Measurements from ENCODE around the gene EIF4B. TPM values are rescaled to one million over a fixed set of nuclear protein-coding genes. Genes with fewer than 3 reads are reported as not detected.

EIF4B gene
- total RNA-seq, 1 experiment from 2014 or later, result 445 TPM

- Histone ChIP-seq H3K4me3 (ENCODE audit: low read depth, low read length) (peak within 1 kb of the TSS; percentile 71), H3K36me3 (ENCODE audit: control insufficient read depth, insufficient read depth, low read length) (no peaks in the 10 kb centered on the region; the same call in 1 of the 2 replicates), H3K4me1 (peaks cover 4% of the 10 kb centered on the region; the same call in 1 of the 2 replicates), H3K27me3 (replicated peaks; ENCODE audit: control insufficient read depth, insufficient read depth, low read length) (no peaks in the 10 kb centered on the region), H3K9me3 (peaks cover 6% of the 10 kb centered on the region; the same call in 1 of the 2 replicates)
- peak within 1 kb of the TSS; percentile 89 for H3K4me3 Mint-ChIP-seq (ENCODE audit: unreplicated experiment)
- intact Hi-C loops (cut with micrococcal nuclease; ENCODE audit: unreplicated experiment), result loop anchor here (1.0 kb wide), 1 partner anchor 20 kb away; no protein-coding TSS in a partner anchor
- no peak for TF ChIP-seq CTCF (IDR thresholded peaks at IDR 0.05; ENCODE audit: insufficient read depth in 1 of 2, low read depth in 1 of 2, low read length in 1 of 2, severe bottlenecking in 1 of 2, unreplicated experiment in 1 of 2)
- ChIA-PET POLR2A (interaction anchor here (0.5 to 1.4 kb wide), 18 partner anchors 14 to 646 kb away, joined by 3 to 18 read pairs (median 5); partner anchors contain the start of genes AAAS, CSAD, EIF4B and PFDN5), CTCF (interaction anchor here (0.5 to 2.6 kb wide), 23 partner anchors 12 to 1054 kb away, joined by 3 to 47 read pairs (median 4); partner anchors contain the start of genes AAAS, CSAD, IGFBP6 and SOAT2)
- peak within 1 kb of the TSS; percentile 94 for H3K27ac Mint-ChIP-seq (ENCODE audit: unreplicated experiment)
- H3K4me1 Mint-ChIP-seq (ENCODE audit: low read depth, unreplicated experiment), result peaks cover 11% of the 10 kb centered on the region
- DNase-seq, result peak; percentile 97 to 98
- H3K36me3 Mint-ChIP-seq (ENCODE audit: insufficient read depth, unreplicated experiment), result peaks cover 12% of the 10 kb centered on the region
- no peaks in the 10 kb centered on the region for H3K9me3 Mint-ChIP-seq (ENCODE audit: unreplicated experiment)
- no peaks in the 10 kb centered on the region for H3K27me3 Mint-ChIP-seq (ENCODE audit: insufficient read depth, unreplicated experiment)
- BruUV-seq (replicated peaks), result TSS peak; percentile 94
These were observed 73.2 kb downstream of the EIF4B start, which contains the start of gene SPRYD3 for GRCh38 chr12:53079226-53080117. SPRYD3 (minus strand) TSS chr12:53079390; CDS start chr12:53079333, 57 bp downstream.

- no peak overlapping the region for H3K4me3 ChIP-seq (ENCODE audit: low read depth, low read length)
- intact Hi-C loops (cut with micrococcal nuclease; ENCODE audit: unreplicated experiment), result no loop called here
- TF ChIP-seq CTCF (IDR thresholded peaks at IDR 0.05; ENCODE audit: insufficient read depth in 1 of 2, low read depth in 1 of 2, low read length in 1 of 2, severe bottlenecking in 1 of 2, unreplicated experiment in 1 of 2), result no peak
- Mint-ChIP-seq H3K9me3 (ENCODE audit: unreplicated experiment) (no peaks in the 10 kb centered on the region), H3K4me3 (ENCODE audit: unreplicated experiment) (no peak overlapping the region), H3K27me3 (ENCODE audit: insufficient read depth, unreplicated experiment) (no peaks in the 10 kb centered on the region), H3K36me3 (ENCODE audit: insufficient read depth, unreplicated experiment) (peaks cover 8% of the 10 kb centered on the region), H3K27ac (ENCODE audit: unreplicated experiment) (no peak overlapping the region), H3K4me1 (ENCODE audit: low read depth, unreplicated experiment) (peaks cover 11% of the 10 kb centered on the region)
- no peaks in the 10 kb centered on the region for H3K27me3 ChIP-seq (replicated peaks; ENCODE audit: control insufficient read depth, insufficient read depth, low read length)
- H3K9me3 ChIP-seq, result peaks cover 13% of the 10 kb centered on the region; the same call in 1 of the 2 replicates
- H3K4me1 ChIP-seq, result peaks cover 4% of the 10 kb centered on the region; the same call in 1 of the 2 replicates
- no peak for DNase-seq
- ChIA-PET POLR2A (no interaction called here), CTCF (no interaction called here)
- no peaks in the 10 kb centered on the region for H3K36me3 ChIP-seq (ENCODE audit: control insufficient read depth, insufficient read depth, low read length)
- BruUV-seq (replicated peaks), result no TSS peak
These were observed 76.5 kb downstream of the EIF4B start for GRCh38 chr12:53082637-53083175.

- no peaks in the 10 kb centered on the region for H3K27me3 ChIP-seq (replicated peaks; ENCODE audit: control insufficient read depth, insufficient read depth, low read length)
- H3K4me1 Mint-ChIP-seq (ENCODE audit: low read depth, unreplicated experiment), result no peaks in the 10 kb centered on the region
- no TSS peak for BruUV-seq (replicated peaks)
- no peaks in the 10 kb centered on the region for H3K36me3 Mint-ChIP-seq (ENCODE audit: insufficient read depth, unreplicated experiment)
- H3K4me3 ChIP-seq (ENCODE audit: low read depth, low read length), result no peak overlapping the region
- no peaks in the 10 kb centered on the region for H3K9me3 Mint-ChIP-seq (ENCODE audit: unreplicated experiment)
- ChIA-PET CTCF (interaction anchor here (0.9 to 1.5 kb wide), 2 partner anchors 13 to 17 kb away, joined by 4 read pairs; partner anchors contain the start of gene SOAT2), POLR2A (interaction anchor here (0.6 kb wide), 1 partner anchor 17 kb away, joined by 3 read pairs; no protein-coding TSS in a partner anchor)
- no peak for DNase-seq
- no peak overlapping the region for H3K4me3 Mint-ChIP-seq (ENCODE audit: unreplicated experiment)
- H3K4me1 ChIP-seq, result no peaks in the 10 kb centered on the region
- no peaks in the 10 kb centered on the region for H3K36me3 ChIP-seq (ENCODE audit: control insufficient read depth, insufficient read depth, low read length)
- H3K9me3 ChIP-seq, result peaks cover 13% of the 10 kb centered on the region; the same call in 1 of the 2 replicates
- intact Hi-C loops (cut with micrococcal nuclease; ENCODE audit: unreplicated experiment), result no loop called here
- no peaks in the 10 kb centered on the region for H3K27me3 Mint-ChIP-seq (ENCODE audit: insufficient read depth, unreplicated experiment)
- no peak for TF ChIP-seq CTCF (IDR thresholded peaks at IDR 0.05; ENCODE audit: insufficient read depth in 1 of 2, low read depth in 1 of 2, low read length in 1 of 2, severe bottlenecking in 1 of 2, unreplicated experiment in 1 of 2)
- H3K27ac Mint-ChIP-seq (ENCODE audit: unreplicated experiment), result no peak overlapping the region
These were observed 80.1 kb downstream of the EIF4B start for GRCh38 chr12:53086361-53086760.
